Measurements from ENCODE around the gene GLT8D1. TPM values are rescaled to one million over a fixed set of nuclear protein-coding genes. Genes with fewer than 3 reads are reported as not detected.

Gene GLT8D1
- total and polyA plus RNA-seq, 2 donors (not counting 1 experiment from before 2014, with no cell fraction given): 28.1 to 28.7 TPM

DNA sequence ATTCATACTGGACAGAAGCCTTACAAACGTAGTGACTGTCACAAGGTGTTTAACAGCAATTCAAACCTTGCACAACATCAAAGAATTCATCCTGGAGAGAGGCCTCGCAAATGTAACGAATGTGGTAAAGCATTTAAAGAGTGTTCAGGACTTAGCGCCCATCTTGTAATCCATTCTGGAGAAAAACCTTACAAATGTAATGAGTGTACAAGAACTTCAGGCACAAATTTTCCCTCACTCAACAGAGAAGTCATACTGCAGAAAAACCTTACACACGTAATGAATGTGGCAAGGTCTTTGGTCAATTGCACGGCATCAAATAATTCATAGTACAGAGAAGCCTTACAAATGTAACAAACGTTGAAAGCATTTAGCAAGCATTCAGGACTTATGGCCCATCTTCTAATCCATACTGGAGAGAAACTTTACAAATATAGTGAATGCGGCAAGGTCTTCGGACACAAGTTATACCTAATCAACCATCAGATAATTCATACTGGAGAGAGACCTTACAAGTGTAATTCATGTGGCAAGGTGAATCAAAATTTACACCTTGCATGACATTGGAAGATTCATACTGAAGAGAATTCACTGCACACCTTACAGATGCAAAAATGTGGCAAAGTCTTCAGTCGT lies 27.8 kb upstream of the GLT8D1 start:
- CTCF ChIA-PET: no interaction called here
- H3K36me3 ChIP-seq (replicated peaks in 1 of 2; ENCODE audit: control extremely low read depth in 1 of 2, control insufficient read depth in 1 of 2, extremely low read depth in 1 of 2, insufficient read depth in 2 of 2, low read length in 1 of 2): peaks cover 9 to 30% of the 10 kb centered on the region in 2 experiments
- H3K4me3 ChIP-seq (ENCODE audit: control extremely low read depth in 1 of 5, extremely low read depth in 1 of 5, insufficient read depth in 1 of 5, low read depth in 2 of 5, low read length in 4 of 5): no peak overlapping the region
- H3K4me1 ChIP-seq (ENCODE audit: control insufficient read depth in 2 of 2, insufficient read depth in 2 of 2, low read length in 2 of 2): no peaks in the 10 kb centered on the region
- H3K4me2 ChIP-seq (replicated peaks; ENCODE audit: low read depth, low read length, poor library complexity, severe bottlenecking): no peak overlapping the region
- no peaks in the 10 kb centered on the region for H3K27me3 ChIP-seq (replicated peaks in 1 of 4; ENCODE audit: control extremely low read depth in 1 of 4, control insufficient read depth in 3 of 4, insufficient read depth in 4 of 4, low read length in 3 of 4)
- 92% methylated on average over 4 of the region's 10 CpGs for WGBS (ENCODE audit: insufficient coverage)
- TF ChIP-seq, protein P1, sequence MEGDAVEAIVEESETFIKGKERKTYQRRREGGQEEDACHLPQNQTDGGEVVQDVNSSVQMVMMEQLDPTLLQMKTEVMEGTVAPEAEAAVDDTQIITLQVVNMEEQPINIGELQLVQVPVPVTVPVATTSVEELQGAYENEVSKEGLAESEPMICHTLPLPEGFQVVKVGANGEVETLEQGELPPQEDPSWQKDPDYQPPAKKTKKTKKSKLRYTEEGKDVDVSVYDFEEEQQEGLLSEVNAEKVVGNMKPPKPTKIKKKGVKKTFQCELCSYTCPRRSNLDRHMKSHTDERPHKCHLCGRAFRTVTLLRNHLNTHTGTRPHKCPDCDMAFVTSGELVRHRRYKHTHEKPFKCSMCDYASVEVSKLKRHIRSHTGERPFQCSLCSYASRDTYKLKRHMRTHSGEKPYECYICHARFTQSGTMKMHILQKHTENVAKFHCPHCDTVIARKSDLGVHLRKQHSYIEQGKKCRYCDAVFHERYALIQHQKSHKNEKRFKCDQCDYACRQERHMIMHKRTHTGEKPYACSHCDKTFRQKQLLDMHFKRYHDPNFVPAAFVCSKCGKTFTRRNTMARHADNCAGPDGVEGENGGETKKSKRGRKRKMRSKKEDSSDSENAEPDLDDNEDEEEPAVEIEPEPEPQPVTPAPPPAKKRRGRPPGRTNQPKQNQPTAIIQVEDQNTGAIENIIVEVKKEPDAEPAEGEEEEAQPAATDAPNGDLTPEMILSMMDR (IDR thresholded peaks at IDR 0.05): no peak
- no peak for TF ChIP-seq EZH2 (IDR thresholded peaks at IDR 0.05; ENCODE audit: borderline replicate concordance, insufficient read depth, low read depth, low read length, poor library complexity, severe bottlenecking)
- Mint-ChIP-seq H3K27ac (no peak overlapping the region), H3K4me1 (peaks cover 4% of the 10 kb centered on the region), H3K4me3 (no peak overlapping the region), H3K27me3 (no peaks in the 10 kb centered on the region), H3K9me3 (ENCODE audit: insufficient read depth) (peaks cover 11% of the 10 kb centered on the region)
- intact Hi-C loops (cut with micrococcal nuclease): no loop called here
- no peak overlapping the region for H3K9ac ChIP-seq (ENCODE audit: low read length)
- DNase-seq: no peak
- no peak overlapping the region for H2AFZ ChIP-seq (ENCODE audit: insufficient read depth, low read depth, low read length, poor library complexity, severe bottlenecking)
- no peaks in the 10 kb centered on the region for H4K20me1 ChIP-seq (ENCODE audit: control insufficient read depth, insufficient read depth, low read length, poor library complexity, severe bottlenecking)
- no peaks in the 10 kb centered on the region for H3K79me2 ChIP-seq (ENCODE audit: control insufficient read depth, insufficient read depth, low read length)
- H3K9me3 ChIP-seq (ENCODE audit: control extremely low read depth in 1 of 3, control insufficient read depth in 2 of 3, insufficient read depth in 1 of 3, low read length in 2 of 3): peaks cover 1 to 14% (median 6%) of the 10 kb centered on the region in 3 donors
- H3K27ac ChIP-seq (ENCODE audit: low read length in 2 of 2): no peak overlapping the region
- ATAC-seq (ENCODE audit: low read depth): no peak
- POLR2A ChIA-PET: no interaction called here

DNA sequence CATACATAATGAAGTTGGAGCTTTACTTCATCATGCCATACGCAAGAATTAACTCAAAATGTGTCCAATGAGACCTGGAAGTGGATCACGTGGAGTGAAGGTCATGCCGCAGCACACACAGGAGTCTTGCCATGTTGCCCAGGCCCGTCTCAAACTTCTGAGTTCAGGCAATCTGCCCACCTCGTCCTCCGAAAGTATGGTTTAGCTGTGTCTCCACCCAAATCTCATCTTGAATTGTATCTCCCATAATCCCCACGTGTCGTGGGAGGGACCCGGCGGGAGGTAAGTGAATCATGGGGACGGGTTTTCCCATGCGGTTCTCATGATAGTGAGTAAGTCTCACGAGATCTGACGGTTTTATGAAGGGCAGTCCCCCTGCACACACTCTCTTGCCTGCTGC lies 26.0 kb upstream of the GLT8D1 start:
- H3K4me1 Mint-ChIP-seq: peaks cover 4% of the 10 kb centered on the region
- WGBS (ENCODE audit: insufficient coverage): 94% methylated on average over 14 of the region's 14 CpGs
- CTCF ChIA-PET: no interaction called here

More for the DNA sequence above, 26.0 kb upstream of the GLT8D1 start:
- H3K79me2 ChIP-seq (ENCODE audit: control insufficient read depth, insufficient read depth, low read length): no peaks in the 10 kb centered on the region
- DNase-seq: no peak
- H3K4me1 ChIP-seq (ENCODE audit: control insufficient read depth in 2 of 2, insufficient read depth in 2 of 2, low read length in 2 of 2): no peaks in the 10 kb centered on the region
- no peaks in the 10 kb centered on the region for H3K27me3 ChIP-seq (replicated peaks in 1 of 4; ENCODE audit: control extremely low read depth in 1 of 4, control insufficient read depth in 3 of 4, insufficient read depth in 4 of 4, low read length in 3 of 4)
- peaks cover 9 to 25% of the 10 kb centered on the region in 2 experiments for H3K36me3 ChIP-seq (replicated peaks in 1 of 2; ENCODE audit: control extremely low read depth in 1 of 2, control insufficient read depth in 1 of 2, extremely low read depth in 1 of 2, insufficient read depth in 2 of 2, low read length in 1 of 2)
- no peak overlapping the region for H3K4me2 ChIP-seq (replicated peaks; ENCODE audit: low read depth, low read length, poor library complexity, severe bottlenecking)
- peaks cover 1 to 19% (median 8%) of the 10 kb centered on the region in 3 donors for H3K9me3 ChIP-seq (ENCODE audit: control extremely low read depth in 1 of 3, control insufficient read depth in 2 of 3, insufficient read depth in 1 of 3, low read length in 2 of 3)
- intact Hi-C loops (cut with micrococcal nuclease): no loop called here
- H3K9ac ChIP-seq (ENCODE audit: low read length): no peak overlapping the region
- no peaks in the 10 kb centered on the region for H4K20me1 ChIP-seq (ENCODE audit: control insufficient read depth, insufficient read depth, low read length, poor library complexity, severe bottlenecking)
- no peak overlapping the region for H3K4me3 Mint-ChIP-seq
- no peak overlapping the region for H3K4me3 ChIP-seq (ENCODE audit: control extremely low read depth in 1 of 5, extremely low read depth in 1 of 5, insufficient read depth in 1 of 5, low read depth in 2 of 5, low read length in 4 of 5)
- H3K9me3 Mint-ChIP-seq (ENCODE audit: insufficient read depth): peaks cover 11% of the 10 kb centered on the region
- no peak overlapping the region for H2AFZ ChIP-seq (ENCODE audit: insufficient read depth, low read depth, low read length, poor library complexity, severe bottlenecking)
- no peak for ATAC-seq (ENCODE audit: low read depth)
- no peak overlapping the region for H3K27ac Mint-ChIP-seq
- no peak for TF ChIP-seq EZH2 (IDR thresholded peaks at IDR 0.05; ENCODE audit: borderline replicate concordance, insufficient read depth, low read depth, low read length, poor library complexity, severe bottlenecking)
- TF ChIP-seq, protein P1 (IDR thresholded peaks at IDR 0.05): no peak
- H3K27ac ChIP-seq (ENCODE audit: low read length in 2 of 2): no peak overlapping the region
- H3K27me3 Mint-ChIP-seq: no peaks in the 10 kb centered on the region
- POLR2A ChIA-PET: no interaction called here
